Lower leg skin (tissue), 4 donors: ENCODE measurements around the gene DGKQ. TPM values are rescaled to one million over a fixed set of nuclear protein-coding genes. Genes with fewer than 3 reads are reported as not detected.

Experiments
- DNase-seq, 2 donors: peaks; one replicate each; pipeline ENCODE4 v3.0.0-alpha.2; 2019; ENCODE audit warnings: low spot score in 2 of 2
- H3K4me3 ChIP-seq: fragments of 200-600 bp; sonication (generic); 2 replicates; pipeline ENCODE4 v1.5.1; 2017; ENCODE audit warnings: mild to moderate bottlenecking, low read depth; ENCODE audit not compliant: poor library complexity, severe bottlenecking
- CTCF ChIP-seq, 3 donors: fragments of 450-650 bp; IDR thresholded peaks; one replicate each; pipeline ENCODE4 v1.5.1; 2016; ENCODE audit warnings: antibody characterized with exemption in 3 of 3, mild to moderate bottlenecking in 3 of 3, moderate library complexity in 2 of 3
- POLR2A ChIP-seq, 2 donors: fragments of 450-650 bp; IDR thresholded peaks; one replicate each; pipeline ENCODE4 v1.6.1; 2016 to 2017; ENCODE audit warnings: antibody characterized with exemption in 2 of 2, mild to moderate bottlenecking in 1 of 2, moderate library complexity in 1 of 2
- WGBS, 2 donors: methylation state at CpG; one replicate each; pipeline ENCODE4 v1.1.5; 2018; 5-methylcytosine and 5-hydroxymethylcytosine counted together
- intact Hi-C: fragments of 100-400 bp; cut with DNase I; formaldehyde crosslinking; loops from one replicate; pipeline ENCODE4 v1.15.0; 2023; ENCODE audit warnings: low total_unique reads
- total RNA-seq, 4 donors: library from RNA; depleted of rRNA; stranded (reverse); fragments of >200 nt; gene quantifications; one replicate each; pipeline ENCODE4 v1.1.0, GENCODE V29; 2016

The DGKQ gene
- total RNA-seq, 4 donors from 2014 or later = 18.4 to 30.7 (median 22.4) TPM

DNA sequence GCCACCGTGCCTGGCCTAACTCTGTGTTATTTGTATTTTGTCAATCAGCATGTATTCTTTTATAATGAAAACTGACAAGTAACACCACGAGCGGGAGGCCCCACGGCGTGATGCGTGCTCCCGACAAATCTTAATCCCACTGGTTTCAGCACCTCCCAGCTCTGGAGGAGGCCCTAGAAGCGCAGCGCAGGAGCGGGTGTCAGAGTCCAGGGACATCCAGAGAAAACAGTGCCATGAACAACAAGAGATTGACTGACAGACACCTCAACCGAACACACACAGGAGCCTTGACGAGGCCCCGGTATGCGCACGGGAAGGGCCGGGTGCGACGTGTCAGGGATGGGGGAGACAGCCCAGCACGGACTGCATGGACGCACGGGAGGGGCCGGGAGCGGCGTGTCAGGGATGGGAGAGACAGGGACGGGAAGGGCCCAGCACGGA is 64.2 kb downstream of the DGKQ start:
- intact Hi-C loops = no loop called here
- no peak for TF ChIP-seq CTCF (IDR thresholded peaks at IDR 0.05)
- no peak for TF ChIP-seq POLR2A (IDR thresholded peaks at IDR 0.05)
- WGBS, 2 donors = 93 to 95% methylated on average over 26 of the region's 26 CpGs
- H3K4me3 ChIP-seq = no peak overlapping the region
- no peak for DNase-seq

Other genes starting within 250 kb of the DGKQ start
- gene CPLX1, start 147.4 kb downstream of the DGKQ start, total RNA-seq = under 1 TPM in 3 of 4 donors, not detected in 1; 0.12 to 0.34 (median 0.13) TPM
- gene GAK, start 41.3 kb downstream of the DGKQ start, total RNA-seq = 100 to 1,000 TPM in 3 of 4 donors, 10 to 100 TPM in 1; 94.7 to 154 (median 108) TPM
- 10 to 100 TPM; 17.4 to 39.1 (median 30.1) TPM for gene TMEM175, start 41.1 kb downstream of the DGKQ start, total RNA-seq
- gene IDUA, start 13.5 kb upstream of the DGKQ start, total RNA-seq = 10 to 100 TPM in 2 of 4 donors, 1 to 10 TPM in 2; 6.0 to 13.4 (median 11.1) TPM
- under 1 TPM in 3 of 4 donors, not detected in 1; 0.15 to 0.61 (median 0.19) TPM for gene SLC26A1, start 19.8 kb upstream of the DGKQ start, total RNA-seq
- 10 to 100 TPM in 2 of 4 donors, 1 to 10 TPM in 2; 7.4 to 13.7 (median 10.7) TPM for gene FGFRL1, start 38.1 kb upstream of the DGKQ start, total RNA-seq
- 10 to 100 TPM in 2 of 4 donors, 1 to 10 TPM in 2; 2.9 to 11.8 (median 8.5) TPM for gene RNF212, start 140.0 kb upstream of the DGKQ start, total RNA-seq
- gene SPON2, start 199.0 kb upstream of the DGKQ start, total RNA-seq = 10 to 100 TPM; 19.1 to 39.8 (median 32.8) TPM